Germinal center (tissue), 1 donor: ENCODE measurements around the gene PTPRH.

Experiments used
- DNase-seq: peaks from one replicate; pipeline ENCODE4 v3.0.0; 2012; ENCODE audit warnings: mixed read lengths, low spot score

The PTPRH gene

DNA sequence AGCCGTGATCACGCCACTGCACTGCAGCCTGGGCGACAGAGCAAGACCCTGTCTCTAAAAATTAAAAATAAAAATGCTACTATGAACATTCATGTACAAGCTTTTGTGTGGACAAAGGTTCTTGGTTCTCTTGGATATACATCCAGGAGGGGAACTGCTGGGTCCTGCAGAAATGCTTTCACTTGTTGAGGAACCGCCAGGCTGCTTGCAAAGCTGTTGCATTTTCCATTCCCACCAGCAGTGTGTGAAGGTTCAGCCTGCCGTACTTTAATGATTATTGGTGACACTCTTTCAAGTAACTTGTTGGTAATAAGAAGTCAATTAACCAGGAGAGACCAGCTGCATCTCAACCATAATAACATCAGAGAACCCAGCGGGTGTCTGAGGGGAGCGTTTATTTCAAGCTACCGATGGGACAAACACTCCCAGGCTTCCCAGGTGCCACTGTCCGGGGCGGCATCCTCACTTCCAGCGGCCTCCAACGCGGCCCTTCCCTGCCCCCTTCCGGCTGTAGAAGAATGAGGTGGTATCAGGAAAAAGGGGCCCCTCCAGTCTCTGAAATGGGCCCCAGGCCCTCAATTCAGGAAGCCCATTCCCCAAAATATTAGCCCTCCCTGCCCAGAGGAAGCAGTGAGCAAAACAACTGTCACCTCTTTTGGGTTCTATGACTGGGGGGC, 76.7 kb downstream of the PTPRH start:
- no peak for DNase-seq

DNA sequence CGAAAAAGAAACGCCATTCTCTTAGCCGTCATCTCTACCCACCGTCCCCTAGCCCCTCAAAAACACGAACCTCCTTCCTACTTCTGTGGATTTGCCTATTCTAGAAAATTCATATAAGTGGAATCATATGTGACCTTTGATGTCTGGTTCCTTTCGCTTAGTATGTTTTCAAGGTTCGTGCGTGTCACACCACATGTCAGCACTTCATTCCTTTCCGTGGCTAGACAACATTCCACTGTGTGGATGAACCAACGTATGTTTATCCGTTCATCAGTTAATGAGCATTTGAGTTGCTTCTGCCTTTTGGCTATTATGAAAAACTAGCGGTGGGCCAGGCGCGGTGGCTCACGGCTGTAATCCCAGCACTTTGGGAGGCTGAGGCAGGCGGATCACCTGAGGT, 77.9 kb downstream of the PTPRH start:
- no peak for DNase-seq
